Measurements from ENCODE around the gene DENND6B. TPM values are rescaled to one million over a fixed set of nuclear protein-coding genes. Genes with fewer than 3 reads are reported as not detected.

The DENND6B gene
- total RNA-seq, 1 donor from 2014 or later, result 2.7 TPM

GRCh38 chr22:50302041-50302541 is 24.7 kb downstream of the DENND6B start:
- no peak overlapping the region for H3K27ac Mint-ChIP-seq
- peaks cover 10% of the 10 kb centered on the region for H3K27me3 Mint-ChIP-seq (ENCODE audit: low read depth)
- no peak for DNase-seq (ENCODE audit: low spot score)
- no peak overlapping the region for H3K4me3 Mint-ChIP-seq (ENCODE audit: low read depth)
- no peaks in the 10 kb centered on the region for H3K9me3 Mint-ChIP-seq
- intact Hi-C loops (cut with micrococcal nuclease), result no loop called here
- H3K36me3 Mint-ChIP-seq (ENCODE audit: low read depth), result no peaks in the 10 kb centered on the region
- peaks cover 4% of the 10 kb centered on the region for H3K4me1 Mint-ChIP-seq (ENCODE audit: low read depth)

GRCh38 chr22:50301581-50301991 is 25.2 kb downstream of the DENND6B start:
- no peak overlapping the region for H3K27ac Mint-ChIP-seq
- H3K4me3 Mint-ChIP-seq (ENCODE audit: low read depth), result no peak overlapping the region
- H3K36me3 Mint-ChIP-seq (ENCODE audit: low read depth), result no peaks in the 10 kb centered on the region
- no peak for DNase-seq (ENCODE audit: low spot score)
- no peaks in the 10 kb centered on the region for H3K9me3 Mint-ChIP-seq
- peaks cover 10% of the 10 kb centered on the region for H3K27me3 Mint-ChIP-seq (ENCODE audit: low read depth)
- H3K4me1 Mint-ChIP-seq (ENCODE audit: low read depth), result peaks cover 4% of the 10 kb centered on the region
- intact Hi-C loops (cut with micrococcal nuclease), result no loop called here

GRCh38 chr22:50300620-50301257 is 26.1 kb downstream of the DENND6B start:
- no peaks in the 10 kb centered on the region for H3K36me3 Mint-ChIP-seq (ENCODE audit: low read depth)
- H3K27ac Mint-ChIP-seq, result no peak overlapping the region
- no peak for DNase-seq (ENCODE audit: low spot score)
- H3K9me3 Mint-ChIP-seq, result no peaks in the 10 kb centered on the region
- no peaks in the 10 kb centered on the region for H3K4me1 Mint-ChIP-seq (ENCODE audit: low read depth)
- H3K4me3 Mint-ChIP-seq (ENCODE audit: low read depth), result no peak overlapping the region
- intact Hi-C loops (cut with micrococcal nuclease), result no loop called here
- H3K27me3 Mint-ChIP-seq (ENCODE audit: low read depth), result peaks cover 4% of the 10 kb centered on the region

- no peak overlapping the region for H3K27ac Mint-ChIP-seq
- peaks cover 4% of the 10 kb centered on the region for H3K27me3 Mint-ChIP-seq (ENCODE audit: low read depth)
- H3K4me1 Mint-ChIP-seq (ENCODE audit: low read depth), result no peaks in the 10 kb centered on the region
- no peak overlapping the region for H3K4me3 Mint-ChIP-seq (ENCODE audit: low read depth)
- no peak for DNase-seq (ENCODE audit: low spot score)
- no peaks in the 10 kb centered on the region for H3K9me3 Mint-ChIP-seq
- H3K36me3 Mint-ChIP-seq (ENCODE audit: low read depth), result no peaks in the 10 kb centered on the region
- intact Hi-C loops (cut with micrococcal nuclease), result no loop called here
Observed at GRCh38 chr22:50299785-50300619, 26.8 kb downstream of the DENND6B start.

- Mint-ChIP-seq H3K27ac (no peak overlapping the region), H3K4me3 (ENCODE audit: low read depth) (no peak overlapping the region), H3K9me3 (no peaks in the 10 kb centered on the region), H3K27me3 (ENCODE audit: low read depth) (peaks cover 3% of the 10 kb centered on the region), H3K4me1 (ENCODE audit: low read depth) (no peaks in the 10 kb centered on the region), H3K36me3 (ENCODE audit: low read depth) (no peaks in the 10 kb centered on the region)
- DNase-seq (ENCODE audit: low spot score), result no peak
- intact Hi-C loops (cut with micrococcal nuclease), result no loop called here
Observed at GRCh38 chr22:50298937-50299784, 27.7 kb downstream of the DENND6B start.

- DNase-seq (ENCODE audit: low spot score), result no peak
- intact Hi-C loops (cut with micrococcal nuclease), result no loop called here
- Mint-ChIP-seq H3K27ac (no peak overlapping the region), H3K27me3 (ENCODE audit: low read depth) (peaks cover 3% of the 10 kb centered on the region), H3K4me1 (ENCODE audit: low read depth) (no peaks in the 10 kb centered on the region), H3K9me3 (no peaks in the 10 kb centered on the region), H3K36me3 (ENCODE audit: low read depth) (no peaks in the 10 kb centered on the region), H3K4me3 (ENCODE audit: low read depth) (no peak overlapping the region)
Observed at GRCh38 chr22:50298266-50298637, 28.6 kb downstream of the DENND6B start.

GRCh38 chr22:50297510-50298265 is 29.1 kb downstream of the DENND6B start:
- Mint-ChIP-seq H3K9me3 (no peaks in the 10 kb centered on the region), H3K27ac (no peak overlapping the region), H3K4me1 (ENCODE audit: low read depth) (no peaks in the 10 kb centered on the region), H3K36me3 (ENCODE audit: low read depth) (no peaks in the 10 kb centered on the region), H3K4me3 (ENCODE audit: low read depth) (no peak overlapping the region), H3K27me3 (ENCODE audit: low read depth) (peaks cover 7% of the 10 kb centered on the region)
- intact Hi-C loops (cut with micrococcal nuclease), result no loop called here
- no peak for DNase-seq (ENCODE audit: low spot score)

GRCh38 chr22:50296658-50297490 is 29.9 kb downstream of the DENND6B start:
- no peak for DNase-seq (ENCODE audit: low spot score)
- Mint-ChIP-seq H3K4me1 (ENCODE audit: low read depth) (no peaks in the 10 kb centered on the region), H3K36me3 (ENCODE audit: low read depth) (no peaks in the 10 kb centered on the region), H3K27me3 (ENCODE audit: low read depth) (peaks cover 12% of the 10 kb centered on the region), H3K27ac (no peak overlapping the region), H3K4me3 (ENCODE audit: low read depth) (no peak overlapping the region), H3K9me3 (no peaks in the 10 kb centered on the region)
- intact Hi-C loops (cut with micrococcal nuclease), result no loop called here

- Mint-ChIP-seq H3K4me1 (ENCODE audit: low read depth) (no peaks in the 10 kb centered on the region), H3K27ac (no peak overlapping the region), H3K4me3 (ENCODE audit: low read depth) (no peak overlapping the region), H3K36me3 (ENCODE audit: low read depth) (no peaks in the 10 kb centered on the region), H3K27me3 (ENCODE audit: low read depth) (peaks cover 13% of the 10 kb centered on the region), H3K9me3 (no peaks in the 10 kb centered on the region)
- intact Hi-C loops (cut with micrococcal nuclease), result no loop called here
- DNase-seq (ENCODE audit: low spot score), result no peak
Observed at GRCh38 chr22:50294319-50294656, 32.5 kb downstream of the DENND6B start.

GRCh38 chr22:50293441-50294318 is 33.1 kb downstream of the DENND6B start:
- no peak for DNase-seq (ENCODE audit: low spot score)
- Mint-ChIP-seq H3K9me3 (no peaks in the 10 kb centered on the region), H3K4me1 (ENCODE audit: low read depth) (no peaks in the 10 kb centered on the region), H3K27ac (no peak overlapping the region), H3K36me3 (ENCODE audit: low read depth) (no peaks in the 10 kb centered on the region), H3K4me3 (ENCODE audit: low read depth) (no peak overlapping the region), H3K27me3 (ENCODE audit: low read depth) (peaks cover 13% of the 10 kb centered on the region)
- intact Hi-C loops (cut with micrococcal nuclease), result no loop called here

Data from activated T-helper 2 cell treated with anti-CD3 and anti-CD28 coated beads, Interferon-gamma antibody, Interleukin-2, Interleukin-4, amounts not matched to agents 10 μg/mL and 5 μg/mL and 100 μg/mL, durations not matched to agents 14 hours and 24 hours and 36 hours (primary cell).